Neuronal stem cell (in vitro differentiated cells): Measurements from ENCODE around the gene RAB3IP.
"Not testable (repeated sequence)": the region's sequence is repeated elsewhere in the genome, so short reads cannot be mapped to it uniquely, and the experiment has no call there.

Experiments
- DNase-seq: peaks from one replicate; pipeline ENCODE4 v3.0.0-alpha.2; 2013; ENCODE audit warnings: low spot score
- H2AFZ ChIP-seq: one replicate; pipeline ENCODE4 v1.6.1; 2013; ENCODE audit warnings: mild to moderate bottlenecking, low read length, inconsistent platforms
- H2AK5ac ChIP-seq: 2 replicates; pipeline ENCODE4 v1.6.1; 2013; ENCODE audit warnings: low read depth, mild to moderate bottlenecking, inconsistent platforms, low read length, moderate library complexity, mixed read lengths
- H2BK120ac ChIP-seq: 2 replicates; pipeline ENCODE4 v1.6.1; 2013; ENCODE audit warnings: low read depth, mild to moderate bottlenecking, inconsistent platforms, low read length, moderate library complexity, mixed read lengths
- H2BK12ac ChIP-seq: one replicate; pipeline ENCODE4 v1.6.1; 2013; ENCODE audit warnings: low read length, inconsistent platforms
- H2BK15ac ChIP-seq: 2 replicates; pipeline ENCODE4 v1.6.1; 2013; ENCODE audit warnings: mild to moderate bottlenecking, low read length, inconsistent platforms, mixed read lengths
- H2BK5ac ChIP-seq: one replicate; pipeline ENCODE4 v1.6.1; 2013; ENCODE audit warnings: inconsistent platforms, mild to moderate bottlenecking, low read length, moderate library complexity
- H3K14ac ChIP-seq: one replicate; pipeline ENCODE4 v1.6.1; 2013; ENCODE audit warnings: low read length, inconsistent platforms
- H3K18ac ChIP-seq: 2 replicates; pipeline ENCODE4 v1.6.1; 2013; ENCODE audit warnings: low read length, inconsistent platforms
- H3K23ac ChIP-seq: 2 replicates; pipeline ENCODE4 v1.6.1; 2013; ENCODE audit warnings: low read depth, mild to moderate bottlenecking, mixed read lengths, low read length, inconsistent platforms; ENCODE audit not compliant: poor library complexity
- H3K27ac ChIP-seq: replicated peaks from 3 replicates; pipeline ENCODE4 v1.5.1; 2013; ENCODE audit warnings: low read length, inconsistent platforms
- H3K27me3 ChIP-seq, 3 experiments: 2 replicates each; pipeline ENCODE4 v1.6.1; 2013; ENCODE audit warnings: low read length in 3 of 3, mild to moderate bottlenecking in 2 of 3, inconsistent platforms in 1 of 3, low read depth in 1 of 3, mixed read lengths in 1 of 3, moderate library complexity in 1 of 3; ENCODE audit not compliant: control insufficient read depth in 3 of 3, insufficient read depth in 3 of 3
- H3K36me3 ChIP-seq, 2 donors: replicated peaks in 1 of 2; 2 replicates each; pipeline ENCODE4 v1.6.1; 2013; ENCODE audit warnings: low read length in 2 of 2; ENCODE audit not compliant: control insufficient read depth in 2 of 2, insufficient read depth in 2 of 2
- H3K4ac ChIP-seq: 2 replicates; pipeline ENCODE4 v1.6.1; 2013; ENCODE audit warnings: inconsistent platforms, mild to moderate bottlenecking, low read length, moderate library complexity
- H3K4me1 ChIP-seq, 2 donors: 1 replicate in 1 of 2; 2 replicates in 1 of 2; pipeline ENCODE4 v1.6.1; 2013; ENCODE audit warnings: low read length in 2 of 2, low read depth in 1 of 2; ENCODE audit not compliant: control insufficient read depth in 2 of 2, insufficient read depth in 1 of 2
- H3K4me2 ChIP-seq: one replicate; pipeline ENCODE4 v1.6.1; 2013; ENCODE audit warnings: mild to moderate bottlenecking, low read length, inconsistent platforms; ENCODE audit not compliant: insufficient read depth, poor library complexity, severe bottlenecking
- H3K4me3 ChIP-seq, 2 donors: 2 replicates each; pipeline ENCODE4 v1.5.1; 2013; ENCODE audit warnings: low read length in 2 of 2, mild to moderate bottlenecking in 2 of 2, inconsistent platforms in 1 of 2, moderate library complexity in 1 of 2
- H3K79me1 ChIP-seq: one replicate; pipeline ENCODE4 v1.6.1; 2013; ENCODE audit warnings: low read depth, mild to moderate bottlenecking, inconsistent platforms, low read length, moderate library complexity
- H3K9ac ChIP-seq: one replicate; pipeline ENCODE4 v1.6.1; 2013; ENCODE audit warnings: mild to moderate bottlenecking, low read depth, low read length, inconsistent platforms; ENCODE audit not compliant: poor library complexity
- H3K9me3 ChIP-seq, 2 donors: replicated peaks in 1 of 2; 2 replicates each; pipeline versions ENCODE3 to v1.6.1; 2013; ENCODE audit warnings: low read length in 2 of 2, mild to moderate bottlenecking in 2 of 2, inconsistent platforms in 1 of 2, low read depth in 1 of 2, mixed read lengths in 1 of 2, moderate library complexity in 1 of 2; ENCODE audit not compliant: control insufficient read depth in 2 of 2, insufficient read depth in 1 of 2
- H4K8ac ChIP-seq: one replicate; pipeline ENCODE4 v1.6.1; 2013; ENCODE audit warnings: low read depth, mild to moderate bottlenecking, inconsistent platforms, low read length, moderate library complexity
- H4K91ac ChIP-seq: one replicate; pipeline ENCODE4 v1.6.1; 2013; ENCODE audit warnings: low read length, low read depth, mild to moderate bottlenecking, inconsistent platforms; ENCODE audit not compliant: poor library complexity
- WGBS, 2 donors: extraction: QIAGEN DNeasy Blood & Tissue Kit; methylation state at CpG; one replicate each; pipeline ENCODE4 v1.1.7; 2013; ENCODE audit warnings: missing lambda C conversion rate in 2 of 2, mixed read lengths in 1 of 2; ENCODE audit not compliant: insufficient read length in 2 of 2, insufficient replicate concordance in 1 of 2; ENCODE audit errors: extremely low coverage in 2 of 2; 5-methylcytosine and 5-hydroxymethylcytosine counted together

The RAB3IP gene

GRCh38 chr12:69756088-69756755, 17.6 kb downstream of the RAB3IP start:
- H3K4me3 ChIP-seq: no peak overlapping the region
- no peaks in the 10 kb centered on the region for H3K79me1 ChIP-seq
- H3K4me1 ChIP-seq: no peaks in the 10 kb centered on the region
- no peak overlapping the region for H3K23ac ChIP-seq
- H2BK15ac ChIP-seq: no peak overlapping the region
- no peaks in the 10 kb centered on the region for H3K27me3 ChIP-seq
- DNase-seq: no peak
- H3K9ac ChIP-seq: no peak overlapping the region
- no peak overlapping the region for H2BK120ac ChIP-seq
- peaks cover 4 to 16% of the 10 kb centered on the region in 2 donors for H3K9me3 ChIP-seq
- no CpG with 5 or more reads among the region's 6 CpGs for WGBS, 2 donors
- H4K8ac ChIP-seq: no peak overlapping the region
- H3K4me2 ChIP-seq: no peak overlapping the region
- H3K27ac ChIP-seq: no peak overlapping the region
- H2AFZ ChIP-seq: no peak overlapping the region
- no peak overlapping the region for H2AK5ac ChIP-seq
- H3K18ac ChIP-seq: no peak overlapping the region
- peaks cover 7 to 20% of the 10 kb centered on the region in 2 donors for H3K36me3 ChIP-seq
- no peak overlapping the region for H2BK12ac ChIP-seq
- H2BK5ac ChIP-seq: no peak overlapping the region
- H4K91ac ChIP-seq: no peak overlapping the region
- no peak overlapping the region for H3K4ac ChIP-seq
- H3K14ac ChIP-seq: no peak overlapping the region

- no peak overlapping the region for H3K9ac ChIP-seq
These were observed 19.4 kb downstream of the RAB3IP start for GRCh38 chr12:69758105-69758504.

GRCh38 chr12:69759581-69759980, 20.9 kb downstream of the RAB3IP start:
- not testable (repeated sequence) for H2BK15ac ChIP-seq, H2BK5ac ChIP-seq, H3K4me1 ChIP-seq, H4K91ac ChIP-seq, H3K23ac ChIP-seq, H3K27ac ChIP-seq, H3K14ac ChIP-seq, H3K79me1 ChIP-seq, H3K4ac ChIP-seq, H2BK12ac ChIP-seq, H2AFZ ChIP-seq, DNase-seq, H3K18ac ChIP-seq, H2BK120ac ChIP-seq, H2AK5ac ChIP-seq, H4K8ac ChIP-seq, H3K4me2 ChIP-seq, H3K27me3 ChIP-seq, H3K9ac ChIP-seq, H3K4me3 ChIP-seq
- Histone ChIP-seq H3K36me3 (peaks cover 7 to 20% of the 10 kb centered on the region in 2 donors), H3K9me3 (peaks cover 4 to 16% of the 10 kb centered on the region in 2 donors)
- WGBS, 2 donors: no CpG with 5 or more reads among the region's 39 CpGs

More at GRCh38 chr12:69758105-69758504, 19.4 kb downstream of the RAB3IP start:
- Histone ChIP-seq H2BK12ac (no peak overlapping the region), H3K36me3 (peaks cover 7 to 20% of the 10 kb centered on the region in 2 donors), H3K9me3 (peaks cover 4 to 16% of the 10 kb centered on the region in 2 donors), H2BK120ac (no peak overlapping the region), H3K18ac (no peak overlapping the region), H3K23ac (no peak overlapping the region), H3K4me2 (no peak overlapping the region), H4K91ac (no peak overlapping the region), H3K4ac (no peak overlapping the region), H3K27ac (no peak overlapping the region), H3K14ac (no peak overlapping the region), H3K79me1 (no peaks in the 10 kb centered on the region), H4K8ac (no peak overlapping the region), H2AK5ac (no peak overlapping the region), H3K4me1 (no peaks in the 10 kb centered on the region), H3K4me3 (no peak overlapping the region), H3K27me3 (no peaks in the 10 kb centered on the region), H2BK15ac (no peak overlapping the region), H2BK5ac (no peak overlapping the region), H2AFZ (no peak overlapping the region)
- DNase-seq: no peak
- WGBS, 2 donors: no CpG with 5 or more reads among the region's 2 CpGs

- no CpG with 5 or more reads among the region's 3 CpGs for WGBS, 2 donors
- Histone ChIP-seq H3K9me3 (peaks cover 24 to 31% of the 10 kb centered on the region in 2 donors), H3K27ac (no peak overlapping the region)
These were observed 26.9 kb downstream of the RAB3IP start for GRCh38 chr12:69765515-69765914.

More at GRCh38 chr12:69765515-69765914, 26.9 kb downstream of the RAB3IP start:
- H2BK12ac ChIP-seq: no peak overlapping the region
- H3K4me1 ChIP-seq: no peaks in the 10 kb centered on the region
- no peak overlapping the region for H3K4me3 ChIP-seq
- H3K23ac ChIP-seq: no peak overlapping the region
- no peak overlapping the region for H2AFZ ChIP-seq
- no peak for DNase-seq
- H2BK5ac ChIP-seq: no peak overlapping the region
- H3K27me3 ChIP-seq: no peaks in the 10 kb centered on the region
- H4K91ac ChIP-seq: no peak overlapping the region
- H3K9ac ChIP-seq: no peak overlapping the region
- H2BK120ac ChIP-seq: no peak overlapping the region
- no peak overlapping the region for H3K18ac ChIP-seq
- no peak overlapping the region for H3K4ac ChIP-seq
- H3K14ac ChIP-seq: no peak overlapping the region
- no peak overlapping the region for H3K4me2 ChIP-seq
- no peak overlapping the region for H4K8ac ChIP-seq
- H3K36me3 ChIP-seq: peaks cover 4 to 22% of the 10 kb centered on the region in 2 donors
- peaks cover 2% of the 10 kb centered on the region for H3K79me1 ChIP-seq
- H2AK5ac ChIP-seq: no peak overlapping the region
- H2BK15ac ChIP-seq: no peak overlapping the region
